ENCODE data around the gene HLA-DPB1.

Gene HLA-DPB1

GRCh38 chr6:33123732-33124524 lies 48.1 kb downstream of the HLA-DPB1 start:
- intact Hi-C loops (cut with DNase I): no loop called here
- DNase-seq: no peak

- DNase-seq: no peak
- intact Hi-C loops (cut with DNase I): no loop called here
Measured at GRCh38 chr6:33124525-33124901, 48.7 kb downstream of the HLA-DPB1 start.

GRCh38 chr6:33124947-33125346 lies 49.2 kb downstream of the HLA-DPB1 start:
- DNase-seq: no peak
- intact Hi-C loops (cut with DNase I): no loop called here

- DNase-seq: peak in 7 of 10 donors; percentile 32 to 88 (median 64)
- intact Hi-C loops (cut with DNase I): no loop called here
Measured at GRCh38 chr6:33126101-33126714, 50.4 kb downstream of the HLA-DPB1 start.

GRCh38 chr6:33128318-33128717 lies 52.5 kb downstream of the HLA-DPB1 start:
- no peak for DNase-seq
- intact Hi-C loops (cut with DNase I): no loop called here

GRCh38 chr6:33132081-33132524 lies 56.3 kb downstream of the HLA-DPB1 start:
- no peak for DNase-seq
- intact Hi-C loops (cut with DNase I): no loop called here

GRCh38 chr6:33136310-33136900 lies 60.6 kb downstream of the HLA-DPB1 start:
- no peak for DNase-seq
- intact Hi-C loops (cut with DNase I): no loop called here
